Measurements from ENCODE around the gene PNPLA8. TPM values are rescaled to one million over a fixed set of nuclear protein-coding genes. Genes with fewer than 3 reads are reported as not detected.

The PNPLA8 gene
- total RNA-seq, 6 experiments from 2014 or later = 13.7 to 25.6 (median 17.0) TPM

- peak within 1 kb of the TSS; percentile 96 to 97 (median 96) for H3K27ac ChIP-seq
- peak; percentile 99 to 100 (median 100) for DNase-seq
- H3K27me3 ChIP-seq = no peaks in the 10 kb centered on the region
- peak; percentile 92 to 97 (median 95) for ATAC-seq
- peak within 1 kb of the TSS; percentile 78 to 85 (median 84) for H3K4me3 ChIP-seq
- intact Hi-C loops (cut with DNase I) = no loop called here
- 0% methylated on average over 24 of the region's 65 CpGs for WGBS (ENCODE audit: insufficient coverage, low coverage, low lambda C conversion rate, missing lambda C conversion rate)
- no peaks in the 10 kb centered on the region for H3K9me3 ChIP-seq
- peaks cover 0 to 27% (median 12%) of the 10 kb centered on the region in 4 donors for H3K36me3 ChIP-seq
- peak in 1 of 4 donors; percentile 29 for TF ChIP-seq CTCF (IDR thresholded peaks at IDR 0.05)
- TF ChIP-seq POLR2A (IDR thresholded peaks at IDR 0.05) = peak; percentile 99
- H3K4me1 ChIP-seq = peaks cover 0 to 46% (median 12%) of the 10 kb centered on the region in 4 donors
Observed at GRCh38 chr7:108569381-108570145, 43.6 kb upstream of the PNPLA8 start, which contains the start of the genes DNAJB9 and THAP5. Gene DNAJB9 (plus strand): TSS chr7:108569874. CDS start chr7:108571727, 1,853 bp downstream. Gene THAP5 (minus strand): TSS chr7:108569706. CDS start chr7:108569569, 137 bp downstream.

GRCh38 chr7:108568801-108569380, 43.0 kb upstream of the PNPLA8 start:
- no peaks in the 10 kb centered on the region for H3K9me3 ChIP-seq
- H3K27me3 ChIP-seq = no peaks in the 10 kb centered on the region
- no peak for ATAC-seq
- WGBS (ENCODE audit: insufficient coverage, low coverage, low lambda C conversion rate, missing lambda C conversion rate) = 7% methylated on average over 12 of the region's 24 CpGs
- DNase-seq = no peak
- peaks cover 3 to 25% (median 9%) of the 10 kb centered on the region in 4 donors for H3K36me3 ChIP-seq
- H3K4me1 ChIP-seq = peaks cover 0 to 41% (median 10%) of the 10 kb centered on the region in 4 donors
- TF ChIP-seq CTCF (IDR thresholded peaks at IDR 0.05) (no peak), POLR2A (IDR thresholded peaks at IDR 0.05) (no peak)
- peak overlapping the region; percentile 96 to 97 (median 96) for H3K27ac ChIP-seq
- intact Hi-C loops (cut with DNase I) = no loop called here
- H3K4me3 ChIP-seq = peak overlapping the region; percentile 78 to 85 (median 84)

- Histone ChIP-seq H3K27ac (no peak overlapping the region), H3K27me3 (no peaks in the 10 kb centered on the region), H3K4me3 (no peak overlapping the region), H3K36me3 (peaks cover 0 to 15% (median 2%) of the 10 kb centered on the region in 4 donors), H3K4me1 (peaks cover 0 to 19% (median 0%) of the 10 kb centered on the region in 4 donors), H3K9me3 (no peaks in the 10 kb centered on the region)
- TF ChIP-seq CTCF (IDR thresholded peaks at IDR 0.05) = no peak
- no peak for TF ChIP-seq POLR2A (IDR thresholded peaks at IDR 0.05)
- DNase-seq = no peak
- no peak for ATAC-seq
- intact Hi-C loops (cut with DNase I) = no loop called here
Observed at GRCh38 chr7:108565987-108566386, 40.1 kb upstream of the PNPLA8 start.

- Histone ChIP-seq H3K27me3 (no peaks in the 10 kb centered on the region), H3K36me3 (peaks cover 0 to 15% (median 2%) of the 10 kb centered on the region in 4 donors), H3K4me1 (no peaks in the 10 kb centered on the region), H3K4me3 (no peak overlapping the region), H3K9me3 (no peaks in the 10 kb centered on the region), H3K27ac (no peak overlapping the region)
- 97% methylated on average over 4 of the region's 4 CpGs for whole genome bisulfite sequencing (ENCODE audit: insufficient coverage, low coverage, low lambda C conversion rate, missing lambda C conversion rate)
- ATAC-seq = no peak
- no peak for DNase-seq
- TF ChIP-seq POLR2A (IDR thresholded peaks at IDR 0.05) (no peak), CTCF (IDR thresholded peaks at IDR 0.05) (no peak)
- intact Hi-C loops (cut with DNase I) = no loop called here
Observed at GRCh38 chr7:108561047-108561619, 35.2 kb upstream of the PNPLA8 start.

All from right lobe of liver (tissue), 6 donors.